B cell (primary cell): ENCODE measurements around the gene DOCK3. TPM values are rescaled to one million over a fixed set of nuclear protein-coding genes. Genes with fewer than 3 reads are reported as not detected.

Experiments
- ATAC-seq: fragments of 200-7000 bp; cut with Tn5 transposase; one replicate; pipeline ENCODE4 v1.10.0; 2021; ENCODE audit warnings: low read depth, mild to moderate bottlenecking, moderate number of reproducible peaks, moderate library complexity
- CTCF ChIA-PET: fragments of 350-600 bp; sonication (Branson Sonifier 250); formaldehyde crosslinking; loops from one replicate; lab custom pipeline; 2021; ENCODE audit warnings: antibody characterized with exemption, inconsistent platforms; lab: Charles Lee
- POLR2A ChIA-PET: fragments of 350-600 bp; sonication (Branson Sonifier 250); formaldehyde crosslinking; loops from one replicate; lab custom pipeline; 2021; ENCODE audit warnings: antibody characterized with exemption; lab: Charles Lee
- DNase-seq: peaks from one replicate; pipeline ENCODE4 v3.0.0; 2013
- H2AFZ ChIP-seq: 2 replicates; pipeline ENCODE4 v1.6.1; 2012; ENCODE audit warnings: mild to moderate bottlenecking, low read depth, low read length; ENCODE audit not compliant: insufficient read depth, poor library complexity, severe bottlenecking
- H3K27ac ChIP-seq, 2 donors: 1 replicate in 1 of 2; 2 replicates in 1 of 2; pipeline ENCODE4 v1.5.1; 2012 to 2013; ENCODE audit warnings: low read length in 2 of 2, mild to moderate bottlenecking in 2 of 2, moderate library complexity in 1 of 2
- H3K27me3 ChIP-seq, 4 experiments: fragments of 200-600 bp in 1 of 4; sonication (generic) in 1 of 4; replicated peaks in 1 of 4; 1 replicate in 2 of 4; 2 replicates in 2 of 4; pipeline versions ENCODE4 v1.6.1 to v1.7.0; 2013 to 2016; ENCODE audit warnings: low read length in 3 of 4, mild to moderate bottlenecking in 2 of 4, mixed read lengths in 1 of 4, moderate library complexity in 1 of 4; ENCODE audit not compliant: insufficient read depth in 4 of 4, control insufficient read depth in 3 of 4; ENCODE audit errors: control extremely low read depth in 1 of 4
- H3K36me3 ChIP-seq, 2 experiments: replicated peaks in 1 of 2; 1 replicate in 1 of 2; 2 replicates in 1 of 2; pipeline versions ENCODE4 v1.6.1 to v1.7.1; 2013; ENCODE audit warnings: low read length in 1 of 2; ENCODE audit not compliant: insufficient read depth in 2 of 2, control insufficient read depth in 1 of 2; ENCODE audit errors: control extremely low read depth in 1 of 2, extremely low read depth in 1 of 2
- H3K4me1 ChIP-seq, 2 donors: fragments of 200-600 bp in 1 of 2; sonication (generic) in 1 of 2; 1 replicate in 1 of 2; 2 replicates in 1 of 2; pipeline versions ENCODE4 v1.5.1 to v1.6.1; 2013 to 2017; ENCODE audit warnings: low read length in 2 of 2; ENCODE audit not compliant: control insufficient read depth in 2 of 2, insufficient read depth in 2 of 2
- H3K4me2 ChIP-seq: replicated peaks from 2 replicates; pipeline ENCODE3; 2012; ENCODE audit warnings: mild to moderate bottlenecking, low read depth, low read length; ENCODE audit not compliant: poor library complexity, severe bottlenecking
- H3K4me3 ChIP-seq, 5 experiments: fragments of 200-600 bp in 1 of 5; sonication (generic) in 1 of 5; 1 replicate in 3 of 5; 2 replicates in 2 of 5; pipeline versions ENCODE4 v1.5.1 to v1.7.0; 2011 to 2016; ENCODE audit warnings: low read length in 4 of 5, mild to moderate bottlenecking in 4 of 5, low read depth in 2 of 5, control low read depth in 1 of 5, moderate library complexity in 1 of 5; ENCODE audit not compliant: insufficient read depth in 1 of 5; ENCODE audit errors: control extremely low read depth in 1 of 5, extremely low read depth in 1 of 5
- H3K79me2 ChIP-seq: fragments of 200-600 bp; sonication (generic); one replicate; pipeline ENCODE4 v1.6.0; 2016; ENCODE audit warnings: low read length; ENCODE audit not compliant: control insufficient read depth, insufficient read depth
- H3K9ac ChIP-seq: fragments of 200-600 bp; sonication (generic); 2 replicates; pipeline ENCODE4 v1.6.1; 2017; ENCODE audit warnings: mild to moderate bottlenecking, low read length, moderate library complexity
- H3K9me3 ChIP-seq, 3 donors: one replicate each; pipeline versions ENCODE4 v1.6.1 to v1.7.1; 2013; ENCODE audit warnings: low read length in 2 of 3; ENCODE audit not compliant: control insufficient read depth in 2 of 3, insufficient read depth in 1 of 3; ENCODE audit errors: control extremely low read depth in 1 of 3
- H4K20me1 ChIP-seq: 2 replicates; pipeline ENCODE4 v1.6.0; 2012; ENCODE audit warnings: mild to moderate bottlenecking, low read length; ENCODE audit not compliant: insufficient read depth, control insufficient read depth, poor library complexity, severe bottlenecking
- H3K27ac Mint-ChIP-seq: one replicate; pipeline ENCODE4 v1.8.0; 2021; ENCODE audit warnings: mixed read lengths
- H3K27me3 Mint-ChIP-seq: one replicate; pipeline ENCODE4 v1.8.0; 2021; ENCODE audit warnings: mixed read lengths
- H3K4me1 Mint-ChIP-seq: one replicate; pipeline ENCODE4 v1.8.0; 2021; ENCODE audit warnings: mixed read lengths
- H3K4me3 Mint-ChIP-seq: one replicate; pipeline ENCODE4 v1.8.0; 2021; ENCODE audit warnings: mixed read lengths
- H3K9me3 Mint-ChIP-seq: one replicate; pipeline ENCODE4 v1.8.0; 2022; ENCODE audit warnings: mixed read lengths; ENCODE audit not compliant: insufficient read depth
- CTCF ChIP-seq: fragments of 200-600 bp; IDR thresholded peaks from one replicate; pipeline ENCODE4 v1.8.0; 2022; ENCODE audit warnings: antibody characterized with exemption, mild to moderate bottlenecking
- EZH2 ChIP-seq: IDR thresholded peaks from 2 replicates; pipeline ENCODE4 v1.6.1; 2012; ENCODE audit warnings: borderline replicate concordance, low read depth, mild to moderate bottlenecking, moderate library complexity, low read length; ENCODE audit not compliant: insufficient read depth, poor library complexity, severe bottlenecking
- WGBS: methylation state at CpG from one replicate; pipeline ENCODE4 v1.1.5; 2013; ENCODE audit warnings: missing lambda C conversion rate; ENCODE audit not compliant: insufficient coverage; 5-methylcytosine and 5-hydroxymethylcytosine counted together
- intact Hi-C: fragments of 100-400 bp; cut with micrococcal nuclease; formaldehyde crosslinking; loops from one replicate; pipeline ENCODE4 v1.10.0; 2022
- polyA plus RNA-seq: library from polyadenylated mRNA; depleted of rRNA; stranded (reverse); fragments of >200 nt; gene quantifications from 2 replicates; pipeline ENCODE4 v1.2.3, GENCODE V29; 2012
- total RNA-seq, 2 donors: library from RNA; stranded (reverse); fragments of 120-200 nt in 1 of 2; gene quantifications; 1 replicate in 1 of 2; 2 replicates in 1 of 2; pipeline versions ENCODE4 v1.2.3 to v1.2.4, GENCODE V29; 2013 to 2022

Gene DOCK3
- total and polyA plus RNA-seq, 2 donors (not counting 1 experiment from before 2014, with no cell fraction given) = 0.06 to 0.30 TPM

GRCh38 chr3:50649451-50649931 is 25.2 kb upstream of the DOCK3 start:
- WGBS = 79% methylated on average over 6 of the region's 8 CpGs
- H3K4me3 Mint-ChIP-seq = no peak overlapping the region
- no peaks in the 10 kb centered on the region for H3K9me3 Mint-ChIP-seq
- no peaks in the 10 kb centered on the region for H3K79me2 ChIP-seq
- H3K9me3 ChIP-seq = no peaks in the 10 kb centered on the region
- no peaks in the 10 kb centered on the region for H3K27me3 Mint-ChIP-seq
- no peaks in the 10 kb centered on the region for H4K20me1 ChIP-seq
- intact Hi-C loops = no loop called here
- H3K4me1 ChIP-seq = no peaks in the 10 kb centered on the region
- ATAC-seq (no peak), DNase-seq (no peak)
- H3K36me3 ChIP-seq = peaks cover 0 to 26% of the 10 kb centered on the region in 2 experiments
- no peak overlapping the region for H2AFZ ChIP-seq
- no peak overlapping the region for H3K9ac ChIP-seq
- no peak for TF ChIP-seq EZH2
- no peak for TF ChIP-seq CTCF
- H3K27me3 ChIP-seq = no peaks in the 10 kb centered on the region
- ChIA-PET POLR2A (no interaction called here), CTCF (interaction anchor here (1.5 to 11.8 kb wide), 2 partner anchors 31 to 59 kb away, joined by 5 to 224 read pairs; partner anchors contain the start of genes CISH and MAPKAPK3)
- no peaks in the 10 kb centered on the region for H3K4me1 Mint-ChIP-seq
- H3K27ac Mint-ChIP-seq = no peak overlapping the region
- no peak overlapping the region for H3K4me3 ChIP-seq
- H3K27ac ChIP-seq = no peak overlapping the region
- no peak overlapping the region for H3K4me2 ChIP-seq

GRCh38 chr3:50650018-50650417 is 24.7 kb upstream of the DOCK3 start:
- ChIA-PET CTCF (interaction anchor here (1.5 to 11.8 kb wide), 2 partner anchors 32 to 59 kb away, joined by 5 to 224 read pairs; partner anchors contain the start of genes CISH and MAPKAPK3), POLR2A (no interaction called here)
- no peak overlapping the region for H3K27ac ChIP-seq
- no peaks in the 10 kb centered on the region for H3K79me2 ChIP-seq
- intact Hi-C loops = no loop called here
- WGBS = no CpG with 5 or more reads among the region's 1 CpG
- DNase-seq (no peak), ATAC-seq (no peak)
- H3K36me3 ChIP-seq = peaks cover 0 to 22% of the 10 kb centered on the region in 2 experiments
- Mint-ChIP-seq H3K27ac (no peak overlapping the region), H3K27me3 (no peaks in the 10 kb centered on the region), H3K9me3 (no peaks in the 10 kb centered on the region), H3K4me1 (no peaks in the 10 kb centered on the region), H3K4me3 (no peak overlapping the region)
- H3K9ac ChIP-seq = no peak overlapping the region
- no peak overlapping the region for H3K4me3 ChIP-seq
- H3K9me3 ChIP-seq = no peaks in the 10 kb centered on the region
- H3K27me3 ChIP-seq = no peaks in the 10 kb centered on the region
- no peak overlapping the region for H3K4me2 ChIP-seq
- H4K20me1 ChIP-seq = no peaks in the 10 kb centered on the region
- H3K4me1 ChIP-seq = no peaks in the 10 kb centered on the region
- TF ChIP-seq CTCF = no peak
- no peak for TF ChIP-seq EZH2
- no peak overlapping the region for H2AFZ ChIP-seq
